ENCODE results near the gene COL13A1. TPM values are rescaled to one million over a fixed set of nuclear protein-coding genes. Genes with fewer than 3 reads are reported as not detected.

COL13A1 gene
- 6.4 and 7.4 TPM in 2 replicates for total RNA-seq
- 5.7 and 10.7 TPM in 2 replicates for polyA plus RNA-seq
- polyA plus RNA-seq (2012), result 7.6 and 16.3 TPM in 2 replicates
- 1.4 and 4.3 TPM in 2 replicates for polyA minus RNA-seq (ENCODE audit: low replicate concordance)

DNA sequence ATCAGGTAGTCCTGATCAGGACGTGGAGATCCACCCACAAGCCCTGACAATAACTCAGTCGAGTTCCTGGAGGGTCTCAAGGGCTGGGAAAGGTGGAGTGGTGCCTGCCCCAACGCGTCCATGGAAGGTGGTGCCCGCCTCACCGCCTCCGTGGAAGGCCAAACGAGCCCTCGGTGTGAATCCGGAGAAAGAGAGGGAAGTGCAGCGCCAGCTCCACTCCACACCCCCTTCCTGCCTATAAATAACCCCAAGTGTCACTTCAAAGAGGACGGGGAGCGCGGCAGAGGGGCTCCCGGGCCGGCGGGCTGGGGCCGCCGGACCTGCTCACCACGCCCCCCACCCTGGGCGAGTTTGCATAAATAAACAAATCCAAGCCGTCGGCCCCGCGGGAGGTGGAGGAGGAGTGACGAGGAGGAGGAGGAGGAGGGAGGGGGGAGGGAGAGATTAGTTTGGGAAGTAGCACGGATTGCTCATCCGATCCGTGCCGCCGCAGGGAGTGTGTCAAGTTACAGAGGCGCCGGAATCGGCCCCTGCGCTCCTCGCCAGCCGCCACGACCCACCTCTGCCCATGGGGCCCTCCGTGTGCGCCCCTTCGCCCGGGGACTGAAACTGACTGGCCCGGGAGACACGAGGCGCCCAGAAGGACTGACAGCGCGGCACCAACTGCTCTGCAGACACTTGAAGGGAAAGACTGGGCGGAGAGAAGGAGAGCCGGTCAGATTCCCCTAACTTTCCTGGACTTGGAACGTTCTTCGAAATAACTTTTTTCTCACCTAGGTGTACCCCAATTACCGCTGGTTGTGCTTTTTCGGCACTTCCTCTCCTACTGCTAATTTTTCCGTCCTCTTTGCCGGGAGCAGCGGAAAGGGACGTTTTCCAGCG is at the start of gene COL13A1:
TSS of gene COL13A1 (plus strand) at position 473 of the 882 bp plus-strand sequence. CDS start 518 bp downstream, outside the sequence.
- Histone ChIP-seq H2AFZ (ENCODE audit: low read length) (peak within 1 kb of the TSS; percentile 71), H3K4me1 (ENCODE audit: control insufficient read depth, extremely low read depth, insufficient read depth, low read length) (peaks cover 8% of the 10 kb centered on the region), H3K27ac (ENCODE audit: insufficient read depth, low read length) (peak within 1 kb of the TSS; percentile 74), H3K4me3 (replicated peaks in 1 of 4; ENCODE audit: control extremely low read depth in 1 of 4, insufficient read depth in 1 of 4, low read depth in 3 of 4, low read length in 4 of 4) (peak within 1 kb of the TSS; percentile 64 to 92 (median 84)), H3K4me2 (ENCODE audit: extremely low read depth, insufficient read depth, low read length) (peak within 1 kb of the TSS; percentile 97), H3K27me3 (ENCODE audit: control insufficient read depth, insufficient read depth, low read length) (peaks cover 2% of the 10 kb centered on the region), H4K20me1 (ENCODE audit: control insufficient read depth, extremely low read depth, insufficient read depth, low read length) (no peaks in the 10 kb centered on the region), H3K36me3 (ENCODE audit: control insufficient read depth, insufficient read depth, low read length) (no peaks in the 10 kb centered on the region), H3K9me3 (ENCODE audit: control insufficient read depth, insufficient read depth, low read depth, low read length) (no peaks in the 10 kb centered on the region), H3K79me2 (ENCODE audit: control insufficient read depth, insufficient read depth, low read length) (peaks cover 24% of the 10 kb centered on the region), H3K9ac (ENCODE audit: insufficient read depth, low read length) (peak within 1 kb of the TSS; percentile 65)
- no peak for TF ChIP-seq EZH2 (IDR thresholded peaks at IDR 0.05; ENCODE audit: low read length, missing control alignments)
- TF ChIP-seq, protein P1, sequence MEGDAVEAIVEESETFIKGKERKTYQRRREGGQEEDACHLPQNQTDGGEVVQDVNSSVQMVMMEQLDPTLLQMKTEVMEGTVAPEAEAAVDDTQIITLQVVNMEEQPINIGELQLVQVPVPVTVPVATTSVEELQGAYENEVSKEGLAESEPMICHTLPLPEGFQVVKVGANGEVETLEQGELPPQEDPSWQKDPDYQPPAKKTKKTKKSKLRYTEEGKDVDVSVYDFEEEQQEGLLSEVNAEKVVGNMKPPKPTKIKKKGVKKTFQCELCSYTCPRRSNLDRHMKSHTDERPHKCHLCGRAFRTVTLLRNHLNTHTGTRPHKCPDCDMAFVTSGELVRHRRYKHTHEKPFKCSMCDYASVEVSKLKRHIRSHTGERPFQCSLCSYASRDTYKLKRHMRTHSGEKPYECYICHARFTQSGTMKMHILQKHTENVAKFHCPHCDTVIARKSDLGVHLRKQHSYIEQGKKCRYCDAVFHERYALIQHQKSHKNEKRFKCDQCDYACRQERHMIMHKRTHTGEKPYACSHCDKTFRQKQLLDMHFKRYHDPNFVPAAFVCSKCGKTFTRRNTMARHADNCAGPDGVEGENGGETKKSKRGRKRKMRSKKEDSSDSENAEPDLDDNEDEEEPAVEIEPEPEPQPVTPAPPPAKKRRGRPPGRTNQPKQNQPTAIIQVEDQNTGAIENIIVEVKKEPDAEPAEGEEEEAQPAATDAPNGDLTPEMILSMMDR (conservative IDR thresholded peaks at IDR 0.05 in 1 of 2, IDR thresholded peaks at IDR 0.05 in 1 of 2; ENCODE audit: low read depth in 1 of 2, low read length in 2 of 2), result no peak
- peak; percentile 71 to 79 for DNase-seq (ENCODE audit: low read depth in 2 of 2)

DNA sequence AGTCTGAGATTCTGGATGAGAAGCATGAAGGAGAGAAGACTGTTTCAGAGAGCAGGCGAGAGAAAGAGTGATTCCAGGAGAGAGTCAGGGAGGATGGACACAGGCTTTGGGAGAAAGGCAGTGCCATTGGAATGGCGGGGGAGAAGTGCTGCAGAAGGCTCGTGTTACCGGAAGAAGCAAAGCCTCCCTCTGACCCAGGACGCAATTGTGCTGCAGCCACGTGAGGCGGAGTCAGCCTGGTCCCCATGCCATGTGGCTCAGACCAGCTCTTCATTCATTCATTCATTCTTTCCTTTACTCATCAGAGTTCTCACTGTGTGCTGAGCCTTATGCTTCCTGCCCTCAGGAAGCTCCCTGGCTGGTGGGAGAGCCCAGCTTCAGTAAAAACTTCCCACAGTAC is 49.2 kb upstream of the COL13A1 start:
- no peaks in the 10 kb centered on the region for H3K9me3 ChIP-seq (ENCODE audit: control insufficient read depth, insufficient read depth, low read depth, low read length)
- no peak overlapping the region for H2AFZ ChIP-seq (ENCODE audit: low read length)
- H4K20me1 ChIP-seq (ENCODE audit: control insufficient read depth, extremely low read depth, insufficient read depth, low read length), result no peaks in the 10 kb centered on the region
- no peak overlapping the region for H3K27ac ChIP-seq (ENCODE audit: insufficient read depth, low read length)
- TF ChIP-seq, protein P1 (conservative IDR thresholded peaks at IDR 0.05 in 1 of 2, IDR thresholded peaks at IDR 0.05 in 1 of 2; ENCODE audit: low read depth in 1 of 2, low read length in 2 of 2), result no peak
- no peak for TF ChIP-seq EZH2 (IDR thresholded peaks at IDR 0.05; ENCODE audit: low read length, missing control alignments)
- no peak overlapping the region for H3K4me3 ChIP-seq (replicated peaks in 1 of 4; ENCODE audit: control extremely low read depth in 1 of 4, insufficient read depth in 1 of 4, low read depth in 3 of 4, low read length in 4 of 4)
- peaks cover 3% of the 10 kb centered on the region for H3K4me1 ChIP-seq (ENCODE audit: control insufficient read depth, extremely low read depth, insufficient read depth, low read length)
- H3K9ac ChIP-seq (ENCODE audit: insufficient read depth, low read length), result no peak overlapping the region
- H3K27me3 ChIP-seq (ENCODE audit: control insufficient read depth, insufficient read depth, low read length), result peaks cover 13% of the 10 kb centered on the region
- no peaks in the 10 kb centered on the region for H3K79me2 ChIP-seq (ENCODE audit: control insufficient read depth, insufficient read depth, low read length)
- H3K36me3 ChIP-seq (ENCODE audit: control insufficient read depth, insufficient read depth, low read length), result no peaks in the 10 kb centered on the region
- no peak for DNase-seq (ENCODE audit: low read depth in 2 of 2)
- no peak overlapping the region for H3K4me2 ChIP-seq (ENCODE audit: extremely low read depth, insufficient read depth, low read length)

DNA sequence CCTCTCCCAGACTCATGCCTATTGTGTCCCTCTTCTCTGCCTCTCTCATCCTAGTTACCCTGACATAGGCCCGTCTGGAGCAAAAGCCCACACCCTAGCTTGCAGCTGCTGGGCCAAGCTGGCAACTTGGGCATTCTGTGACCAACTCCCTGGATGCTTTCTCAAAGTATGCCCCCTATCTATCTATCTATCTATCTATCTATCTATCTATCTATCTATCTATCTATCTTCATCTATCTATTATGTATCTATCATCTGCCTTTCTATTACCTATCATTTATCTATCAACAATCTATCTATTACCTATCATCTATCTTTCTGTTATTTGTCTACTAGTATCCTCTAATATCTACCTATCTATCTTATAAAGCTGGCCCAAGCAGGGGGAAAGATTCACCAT is 45.4 kb upstream of the COL13A1 start:
- H3K4me1 ChIP-seq (ENCODE audit: control insufficient read depth, extremely low read depth, insufficient read depth, low read length), result peaks cover 3% of the 10 kb centered on the region
- H3K9ac ChIP-seq (ENCODE audit: insufficient read depth, low read length), result no peak overlapping the region
- peaks cover 13% of the 10 kb centered on the region for H3K27me3 ChIP-seq (ENCODE audit: control insufficient read depth, insufficient read depth, low read length)
- TF ChIP-seq, protein P1 (conservative IDR thresholded peaks at IDR 0.05 in 1 of 2, IDR thresholded peaks at IDR 0.05 in 1 of 2; ENCODE audit: low read depth in 1 of 2, low read length in 2 of 2), result no peak
- TF ChIP-seq EZH2 (IDR thresholded peaks at IDR 0.05; ENCODE audit: low read length, missing control alignments), result no peak
- H3K36me3 ChIP-seq (ENCODE audit: control insufficient read depth, insufficient read depth, low read length), result no peaks in the 10 kb centered on the region
- H3K4me3 ChIP-seq (replicated peaks in 1 of 4; ENCODE audit: control extremely low read depth in 1 of 4, insufficient read depth in 1 of 4, low read depth in 3 of 4, low read length in 4 of 4), result no peak overlapping the region
- no peak overlapping the region for H3K27ac ChIP-seq (ENCODE audit: insufficient read depth, low read length)
- H3K4me2 ChIP-seq (ENCODE audit: extremely low read depth, insufficient read depth, low read length), result no peak overlapping the region
- H2AFZ ChIP-seq (ENCODE audit: low read length), result no peak overlapping the region
- no peaks in the 10 kb centered on the region for H3K9me3 ChIP-seq (ENCODE audit: control insufficient read depth, insufficient read depth, low read depth, low read length)
- no peaks in the 10 kb centered on the region for H3K79me2 ChIP-seq (ENCODE audit: control insufficient read depth, insufficient read depth, low read length)
- DNase-seq (ENCODE audit: low read depth in 2 of 2), result no peak
- no peaks in the 10 kb centered on the region for H4K20me1 ChIP-seq (ENCODE audit: control insufficient read depth, extremely low read depth, insufficient read depth, low read length)
